Mucosa of stomach (tissue), 1 donor: ENCODE measurements around the gene VASN.

ENCODE experiments used
- H3K27me3 ChIP-seq: one replicate; pipeline ENCODE4 v1.7.0; 2013; ENCODE audit warnings: mild to moderate bottlenecking, low read length; ENCODE audit not compliant: control insufficient read depth, insufficient read depth
- H3K36me3 ChIP-seq: one replicate; pipeline ENCODE4 v1.7.0; 2013; ENCODE audit warnings: low read length; ENCODE audit not compliant: control insufficient read depth, insufficient read depth
- H3K4me1 ChIP-seq: one replicate; pipeline ENCODE4 v1.7.0; 2013; ENCODE audit warnings: mild to moderate bottlenecking, low read length; ENCODE audit not compliant: control insufficient read depth, insufficient read depth
- H3K4me3 ChIP-seq: one replicate; pipeline ENCODE4 v1.7.0; 2013; ENCODE audit warnings: low read length
- H3K9ac ChIP-seq: one replicate; pipeline ENCODE4 v1.7.0; 2013; ENCODE audit warnings: mild to moderate bottlenecking, low read length, moderate library complexity
- H3K9me3 ChIP-seq: one replicate; pipeline ENCODE4 v1.7.0; 2013; ENCODE audit warnings: mild to moderate bottlenecking, low read length, moderate library complexity; ENCODE audit not compliant: control insufficient read depth
- donor health status: Pancreatic carcinoma.

VASN gene

DNA sequence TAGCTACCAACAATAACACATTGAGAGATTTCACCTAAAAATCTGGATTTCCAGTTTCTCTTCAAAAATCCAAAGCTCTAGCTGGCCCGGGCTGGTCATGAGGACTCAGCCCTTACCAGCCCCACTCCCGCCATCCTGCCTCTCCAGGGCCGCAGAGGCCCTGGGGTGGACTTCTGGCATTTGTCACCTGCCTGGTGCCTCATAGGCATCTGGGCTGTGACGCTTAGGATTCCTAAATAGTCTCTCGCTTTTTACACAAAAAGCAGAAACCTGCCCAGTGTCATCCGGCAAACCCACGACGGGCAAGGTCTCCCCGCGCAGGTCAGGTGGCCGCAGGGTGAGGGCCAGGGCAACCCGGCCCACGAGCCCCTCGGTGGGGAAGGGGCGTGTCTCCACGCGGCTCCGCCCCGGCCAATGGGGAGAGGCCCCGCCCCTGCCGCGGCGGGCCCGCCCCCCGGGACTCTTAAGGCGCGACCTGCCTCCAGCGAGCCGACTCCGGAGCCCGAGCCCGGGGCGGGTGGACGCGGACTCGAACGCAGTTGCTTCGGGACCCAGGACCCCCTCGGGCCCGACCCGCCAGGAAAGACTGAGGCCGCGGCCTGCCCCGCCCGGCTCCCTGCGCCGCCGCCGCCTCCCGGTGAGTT, at the start of gene VASN:
Gene VASN, plus strand, starts transcription at position 492 of the 644 bp plus-strand sequence. CDS start 9,030 bp downstream, outside the sequence.
- Histone ChIP-seq H3K4me1 (peaks cover 60% of the 10 kb centered on the region), H3K4me3 (peak within 1 kb of the TSS; percentile 25), H3K9ac (peak within 1 kb of the TSS; percentile 66), H3K36me3 (no peaks in the 10 kb centered on the region), H3K27me3 (peaks cover 12% of the 10 kb centered on the region), H3K9me3 (no peaks in the 10 kb centered on the region)

DNA sequence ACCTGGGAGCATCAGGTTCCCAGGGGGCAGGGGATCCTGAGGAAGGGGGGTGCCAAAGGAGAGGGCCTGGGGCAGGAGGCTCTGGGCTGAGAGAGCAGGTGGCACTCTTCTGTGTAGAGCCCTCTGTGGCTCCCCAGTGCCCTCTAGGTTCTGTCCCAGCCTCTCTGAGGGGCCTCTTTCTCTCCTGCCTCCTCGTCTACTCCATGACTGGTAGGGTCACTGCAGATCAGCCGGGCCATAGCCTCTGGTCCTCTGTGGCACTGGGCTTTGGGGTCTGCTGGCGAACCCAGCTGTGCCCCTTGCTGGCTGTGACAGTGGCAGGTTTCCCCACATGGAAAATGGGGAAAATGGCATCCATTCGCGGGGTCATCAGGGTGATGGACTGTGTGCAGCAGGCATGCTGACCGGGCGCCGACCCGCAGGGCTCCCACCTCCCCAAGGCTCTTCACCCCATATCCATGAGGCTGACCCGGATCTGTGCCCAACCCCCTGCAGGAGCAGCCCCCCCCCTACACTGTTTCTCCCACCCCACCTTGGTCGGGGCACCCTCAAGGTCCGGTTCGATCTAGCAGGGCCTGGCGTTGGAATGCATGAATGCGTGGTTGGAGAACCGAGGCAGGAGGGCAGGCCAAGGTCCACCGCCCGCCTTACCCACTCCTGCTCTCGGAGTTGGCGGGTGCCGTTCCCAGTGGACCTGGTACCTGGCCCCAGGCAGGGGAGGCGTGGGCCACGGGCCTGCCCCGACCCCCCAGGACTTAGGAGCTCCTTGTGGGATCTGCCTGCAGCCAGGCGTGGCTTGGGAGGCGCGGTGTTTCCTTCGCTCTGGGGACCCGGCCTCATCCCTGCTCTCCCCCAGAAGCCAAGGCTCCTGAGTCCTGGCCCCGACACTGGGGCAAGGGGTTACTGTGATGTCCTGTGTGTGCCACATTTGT, 49.3 kb upstream of the VASN start:
- Histone ChIP-seq H3K4me3 (no peak overlapping the region), H3K9ac (no peak overlapping the region)

GRCh38 chr16:4323071-4323844, 48.4 kb upstream of the VASN start:
- H3K27me3 ChIP-seq: peaks cover 10% of the 10 kb centered on the region
- no peak overlapping the region for H3K4me3 ChIP-seq
- H3K9ac ChIP-seq: no peak overlapping the region
- no peaks in the 10 kb centered on the region for H3K36me3 ChIP-seq
- H3K9me3 ChIP-seq: no peaks in the 10 kb centered on the region
- peaks cover 43% of the 10 kb centered on the region for H3K4me1 ChIP-seq

More for the DNA sequence above, 49.3 kb upstream of the VASN start:
- H3K9me3 ChIP-seq: no peaks in the 10 kb centered on the region
- peaks cover 10% of the 10 kb centered on the region for H3K27me3 ChIP-seq
- H3K36me3 ChIP-seq: no peaks in the 10 kb centered on the region
- peaks cover 39% of the 10 kb centered on the region for H3K4me1 ChIP-seq

DNA sequence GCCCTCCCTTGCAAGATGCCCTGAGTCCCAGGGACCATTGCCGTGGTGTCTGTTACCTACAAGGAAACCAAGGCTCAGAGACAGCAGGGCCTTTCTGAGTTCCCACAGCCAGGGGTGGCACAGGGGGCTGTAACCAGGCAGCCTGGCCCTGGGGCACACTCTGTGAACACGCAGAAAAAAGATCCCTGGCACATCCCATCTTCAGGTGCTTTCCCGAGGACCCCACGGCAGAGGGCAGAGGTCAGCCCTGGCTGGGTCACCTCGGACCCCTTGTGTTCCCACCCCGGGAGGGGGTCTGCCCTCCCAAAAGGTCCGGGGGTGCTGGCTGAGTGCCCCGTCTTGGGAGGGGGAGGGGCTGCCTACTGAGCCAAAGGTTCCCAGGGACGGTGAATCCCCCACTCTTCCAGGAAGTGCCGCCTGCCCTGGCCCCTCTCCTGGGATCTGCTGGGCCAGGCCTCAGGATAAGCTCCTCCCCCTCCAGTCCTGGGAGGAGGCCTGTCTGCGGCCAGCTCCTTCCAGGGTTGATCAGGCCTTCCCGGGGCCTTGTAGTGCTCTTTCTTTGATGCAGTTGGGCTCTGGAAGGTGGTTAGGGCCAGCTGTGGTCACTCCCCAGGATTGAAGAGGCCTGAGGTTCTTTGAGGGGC, 47.7 kb upstream of the VASN start:
- H3K4me1 ChIP-seq: peaks cover 49% of the 10 kb centered on the region
- peak overlapping the region; percentile 28 for H3K9ac ChIP-seq
- H3K36me3 ChIP-seq: no peaks in the 10 kb centered on the region
- H3K4me3 ChIP-seq: no peak overlapping the region
- H3K9me3 ChIP-seq: no peaks in the 10 kb centered on the region
- H3K27me3 ChIP-seq: peaks cover 5% of the 10 kb centered on the region

- H3K9ac ChIP-seq: peak overlapping the region; percentile 28
- H3K4me1 ChIP-seq: peaks cover 49% of the 10 kb centered on the region
Observed at GRCh38 chr16:4324492-4325252, 47.0 kb upstream of the VASN start.

DNA sequence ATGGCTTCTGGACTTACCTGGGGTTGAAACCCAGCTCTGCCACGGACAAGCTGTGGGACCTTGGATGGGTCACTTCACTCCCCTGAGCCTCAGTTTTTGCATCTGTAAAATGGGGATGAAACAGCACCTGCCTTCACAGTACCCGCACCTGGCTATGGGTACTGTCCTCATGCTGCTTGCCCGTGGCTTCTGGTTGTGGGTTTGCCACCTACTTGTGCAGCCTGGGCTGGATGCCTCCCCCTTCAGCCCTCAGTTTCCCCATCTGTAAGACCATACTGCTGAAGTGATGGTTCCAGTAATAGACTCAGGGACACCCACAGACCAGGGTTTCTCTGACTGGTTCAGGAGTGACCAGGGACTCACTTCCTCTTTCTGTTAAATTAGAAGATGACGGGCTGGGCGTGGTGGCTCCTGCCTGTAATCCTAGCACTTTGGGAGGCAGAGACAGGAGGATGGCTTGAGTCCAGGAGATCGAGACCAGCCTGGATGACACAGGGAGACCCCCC, 46.3 kb upstream of the VASN start:
- H3K36me3 ChIP-seq: no peaks in the 10 kb centered on the region
- peaks cover 47% of the 10 kb centered on the region for H3K4me1 ChIP-seq
- H3K27me3 ChIP-seq: no peaks in the 10 kb centered on the region
- no peaks in the 10 kb centered on the region for H3K9me3 ChIP-seq
- no peak overlapping the region for H3K4me3 ChIP-seq
- peak overlapping the region; percentile 28 for H3K9ac ChIP-seq

More at GRCh38 chr16:4324492-4325252, 47.0 kb upstream of the VASN start:
- Histone ChIP-seq H3K36me3 (no peaks in the 10 kb centered on the region), H3K27me3 (no peaks in the 10 kb centered on the region), H3K4me3 (no peak overlapping the region), H3K9me3 (no peaks in the 10 kb centered on the region)

DNA sequence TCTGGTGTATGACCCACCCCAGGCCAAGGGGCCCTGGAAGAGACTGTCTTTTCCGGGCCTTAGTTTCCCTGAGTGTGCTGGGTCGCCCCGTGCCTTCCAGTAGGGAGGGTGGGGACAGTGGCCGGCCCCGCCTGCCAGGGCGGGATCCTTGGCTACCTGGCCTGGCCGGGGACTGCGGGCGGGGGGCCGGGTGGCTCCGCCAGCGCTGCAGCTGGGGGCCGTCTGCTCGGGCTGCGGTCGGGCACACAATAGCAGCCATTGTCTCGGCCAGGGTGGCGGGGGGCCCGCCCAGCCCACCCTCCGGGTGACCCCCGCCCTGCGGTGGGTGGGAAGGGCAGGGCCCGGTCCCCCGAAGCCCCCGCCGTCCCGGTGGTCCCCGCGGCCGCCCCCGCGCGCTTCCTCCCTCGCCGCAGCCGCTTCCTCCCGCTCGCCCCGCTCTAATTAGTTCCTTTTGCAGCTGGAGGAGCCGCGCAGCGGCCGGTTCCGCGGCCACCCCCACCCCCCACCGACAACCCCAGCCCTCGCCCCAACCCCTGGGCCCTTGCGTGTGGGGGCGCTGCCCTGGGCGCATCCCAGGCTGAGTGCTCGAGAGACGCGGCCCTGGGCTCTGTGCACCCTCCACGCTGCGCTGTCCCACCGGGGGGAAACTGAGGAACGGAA, 44.1 kb upstream of the VASN start:
- Histone ChIP-seq H3K27me3 (no peaks in the 10 kb centered on the region), H3K9ac (peak overlapping the region; percentile 53), H3K36me3 (no peaks in the 10 kb centered on the region), H3K4me3 (no peak overlapping the region), H3K4me1 (peaks cover 41% of the 10 kb centered on the region), H3K9me3 (no peaks in the 10 kb centered on the region)

DNA sequence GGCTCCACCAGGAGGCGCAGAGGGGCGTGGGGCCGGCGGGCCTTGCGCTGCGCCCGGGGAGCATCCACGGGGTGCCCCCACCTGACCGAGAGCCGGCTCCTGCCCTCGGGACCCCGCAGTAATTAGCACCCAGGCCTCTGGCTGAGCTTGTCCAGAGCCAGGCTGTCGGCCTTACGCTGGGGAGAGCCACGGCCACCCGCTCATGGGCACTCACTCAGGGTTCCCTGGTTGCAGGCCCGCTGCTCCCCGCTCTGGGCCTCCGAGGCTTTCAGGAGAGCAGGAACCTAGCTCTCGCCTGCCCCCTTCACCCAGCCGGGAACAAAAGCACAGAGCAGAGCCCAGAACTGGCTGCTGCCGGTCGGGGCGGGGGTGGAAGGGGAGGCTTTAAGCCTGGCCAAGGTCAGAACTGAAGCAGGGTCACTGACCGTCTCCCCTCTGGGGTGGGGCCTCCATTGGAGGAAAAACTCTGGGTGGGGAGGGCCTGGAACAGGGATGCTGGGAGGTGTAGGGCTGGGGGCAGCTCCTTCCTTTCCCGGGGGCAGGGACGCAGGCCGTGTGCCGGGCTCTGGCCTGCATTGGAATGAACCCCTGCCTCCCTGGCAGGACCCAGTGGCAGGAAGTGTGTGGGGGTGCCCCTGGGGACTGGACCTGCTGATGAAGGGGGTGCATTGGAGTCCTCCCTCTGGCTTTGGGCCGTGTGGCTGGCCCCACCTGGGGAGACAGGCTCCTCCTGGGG, 43.4 kb upstream of the VASN start:
- Histone ChIP-seq H3K9me3 (no peaks in the 10 kb centered on the region), H3K9ac (peak overlapping the region; percentile 53), H3K36me3 (no peaks in the 10 kb centered on the region), H3K4me1 (peaks cover 41% of the 10 kb centered on the region), H3K27me3 (no peaks in the 10 kb centered on the region), H3K4me3 (no peak overlapping the region)

GRCh38 chr16:4328782-4329775, 42.6 kb upstream of the VASN start:
- peaks cover 33% of the 10 kb centered on the region for H3K4me1 ChIP-seq
- no peaks in the 10 kb centered on the region for H3K27me3 ChIP-seq
- H3K9ac ChIP-seq: no peak overlapping the region
- no peaks in the 10 kb centered on the region for H3K36me3 ChIP-seq
- no peaks in the 10 kb centered on the region for H3K9me3 ChIP-seq
- no peak overlapping the region for H3K4me3 ChIP-seq
